Fibroblast of skin of left biceps (primary cell): ENCODE results near the gene KBTBD12.

Source experiments
- DNase-seq, 2 experiments: peaks; one replicate each; pipeline ENCODE4 v3.0.0-alpha.2; 2013; ENCODE audit warnings: low read depth in 2 of 2

Gene KBTBD12

DNA sequence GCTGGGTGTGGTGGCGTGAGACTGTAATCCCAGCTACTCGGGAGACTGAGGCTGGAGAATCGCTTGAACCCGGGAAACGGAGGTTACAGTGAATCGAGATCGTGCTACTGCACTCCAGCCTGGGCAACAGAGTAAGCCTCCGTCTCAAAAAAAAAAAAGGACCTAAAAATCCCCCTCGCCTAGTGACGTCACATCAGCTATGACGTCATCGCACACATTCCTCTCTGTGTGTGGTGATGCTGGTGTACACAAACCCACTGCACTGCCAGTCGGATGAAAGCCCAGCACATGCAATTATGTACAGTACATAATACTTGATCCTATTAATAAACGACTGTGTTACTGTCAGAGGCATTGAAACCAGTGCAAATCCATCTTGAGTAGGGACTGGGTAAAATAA, 97.0 kb downstream of the KBTBD12 start:
- no peak for DNase-seq

- DNase-seq: no peak
Observed at GRCh38 chr3:128014548-128014947, 99.5 kb downstream of the KBTBD12 start.

DNA sequence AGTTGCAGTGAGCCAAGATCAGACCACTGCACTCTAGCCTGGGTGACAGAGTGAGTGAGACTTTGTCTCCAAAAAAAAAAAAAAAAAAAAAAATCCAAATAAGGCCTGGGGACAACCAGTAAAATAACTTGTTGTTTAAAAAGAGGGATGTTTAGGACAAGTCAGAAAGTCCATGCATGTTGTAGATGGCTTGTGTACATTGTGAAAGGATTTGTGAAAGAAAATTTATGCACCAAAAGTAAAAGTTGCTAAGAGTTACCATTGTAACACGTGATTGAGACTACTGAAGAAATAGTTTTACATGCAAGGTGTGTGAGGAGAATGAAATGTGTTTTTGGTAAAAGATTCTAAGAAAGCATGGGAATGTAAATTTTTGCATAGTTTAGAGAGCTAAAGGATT, 101.5 kb downstream of the KBTBD12 start:
- no peak for DNase-seq

DNA sequence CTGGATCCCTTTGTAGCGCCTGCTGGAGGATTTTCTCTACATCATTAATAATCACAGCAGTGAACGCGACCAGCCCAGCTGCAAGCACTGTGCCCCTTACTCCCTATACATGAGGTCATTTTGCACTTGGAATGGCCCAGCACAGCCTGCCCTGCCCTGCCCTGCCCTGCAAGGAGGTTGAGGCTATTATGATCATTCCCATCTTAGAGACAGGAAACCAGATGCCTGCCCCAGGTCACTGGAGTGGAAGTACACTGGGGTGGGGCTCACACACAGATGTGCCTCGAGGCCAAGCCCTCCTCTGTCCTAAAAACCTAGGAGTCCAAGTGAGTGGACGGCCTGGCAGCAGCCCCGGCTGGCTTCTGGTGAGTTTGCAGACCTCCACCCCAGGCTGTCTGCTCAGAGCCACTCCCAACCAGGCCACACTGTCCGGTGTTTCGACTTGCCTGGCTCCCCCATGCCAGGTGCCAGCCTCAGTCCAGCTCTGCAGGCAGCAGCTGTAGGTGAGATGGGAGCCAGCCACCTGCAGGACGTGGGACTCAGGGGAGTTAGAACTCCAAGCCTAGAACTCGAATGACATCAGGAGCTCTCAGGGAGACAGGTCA, 106.8 kb downstream of the KBTBD12 start:
- no peak for DNase-seq

- no peak for DNase-seq
Observed at GRCh38 chr3:128033102-128033501, 118.1 kb downstream of the KBTBD12 start.

GRCh38 chr3:128036119-128036518, 121.1 kb downstream of the KBTBD12 start:
- no peak for DNase-seq
